H1 (cell line): ENCODE results near the gene SLC6A17. TPM values are rescaled to one million over a fixed set of nuclear protein-coding genes. Genes with fewer than 3 reads are reported as not detected.

ENCODE experiments used
- polyA plus RNA-seq, 7 experiments: library from polyadenylated mRNA; depleted of rRNA in 3 of 7; stranded (reverse) in 5 of 7; unstranded in 2 of 7; fragments of >200 nt in 5 of 7; fragments of 200-250 nt in 2 of 7; gene quantifications; 1 replicate in 5 of 7; 2 replicates in 1 of 7; 4 replicates in 1 of 7; pipeline versions ENCODE4 v1.2.1 to v1.2.3, GENCODE V29; 2011 to 2013; ENCODE audit warnings: missing spikeins in 2 of 7, mixed read lengths in 2 of 7
- total RNA-seq: library from RNA; stranded (reverse); fragmentation: NEBNext Ultra II Directional; extraction: Animal tissue kit (Norgen Biotek cat#: 25700); gene quantifications from 2 replicates; pipeline ENCODE4 v1.2.1, GENCODE V29; 2021
- TF ChIP-seq, protein P1 (sequence below): fragments of 300-600 bp; sonication (generic); IDR thresholded peaks from 2 replicates; pipeline ENCODE4 v1.7.1; 2012; ENCODE audit warnings: low read length, moderate library complexity, mild to moderate bottlenecking, inconsistent platforms; ENCODE audit not compliant: insufficient replicate concordance

SLC6A17 gene
- total and polyA plus RNA-seq, 2 of the 8 experiments (the other 6 are each of a cell fraction or from before 2014, with no cell fraction given): 0.15 to 0.28 TPM

DNA sequence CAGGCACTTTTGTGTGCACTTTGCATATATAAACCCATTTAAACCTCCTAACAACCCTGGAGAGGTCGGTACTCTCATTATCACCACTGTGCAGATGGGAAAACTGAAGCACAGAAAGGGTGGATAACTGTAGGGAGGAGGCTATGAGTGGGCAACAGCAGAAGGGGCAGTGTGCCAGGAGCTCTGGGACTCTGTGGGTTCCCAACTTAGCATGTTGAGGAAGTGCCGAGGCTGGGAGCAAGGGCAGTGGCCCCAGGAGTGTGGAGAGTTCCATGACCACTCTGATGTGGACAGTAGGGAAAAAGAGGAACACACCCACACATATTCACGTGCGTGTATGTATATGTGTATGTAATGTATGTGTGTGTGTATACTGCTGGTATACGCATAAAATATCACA is 34.2 kb downstream of the SLC6A17 start (continued):
- TF ChIP-seq, protein P1, sequence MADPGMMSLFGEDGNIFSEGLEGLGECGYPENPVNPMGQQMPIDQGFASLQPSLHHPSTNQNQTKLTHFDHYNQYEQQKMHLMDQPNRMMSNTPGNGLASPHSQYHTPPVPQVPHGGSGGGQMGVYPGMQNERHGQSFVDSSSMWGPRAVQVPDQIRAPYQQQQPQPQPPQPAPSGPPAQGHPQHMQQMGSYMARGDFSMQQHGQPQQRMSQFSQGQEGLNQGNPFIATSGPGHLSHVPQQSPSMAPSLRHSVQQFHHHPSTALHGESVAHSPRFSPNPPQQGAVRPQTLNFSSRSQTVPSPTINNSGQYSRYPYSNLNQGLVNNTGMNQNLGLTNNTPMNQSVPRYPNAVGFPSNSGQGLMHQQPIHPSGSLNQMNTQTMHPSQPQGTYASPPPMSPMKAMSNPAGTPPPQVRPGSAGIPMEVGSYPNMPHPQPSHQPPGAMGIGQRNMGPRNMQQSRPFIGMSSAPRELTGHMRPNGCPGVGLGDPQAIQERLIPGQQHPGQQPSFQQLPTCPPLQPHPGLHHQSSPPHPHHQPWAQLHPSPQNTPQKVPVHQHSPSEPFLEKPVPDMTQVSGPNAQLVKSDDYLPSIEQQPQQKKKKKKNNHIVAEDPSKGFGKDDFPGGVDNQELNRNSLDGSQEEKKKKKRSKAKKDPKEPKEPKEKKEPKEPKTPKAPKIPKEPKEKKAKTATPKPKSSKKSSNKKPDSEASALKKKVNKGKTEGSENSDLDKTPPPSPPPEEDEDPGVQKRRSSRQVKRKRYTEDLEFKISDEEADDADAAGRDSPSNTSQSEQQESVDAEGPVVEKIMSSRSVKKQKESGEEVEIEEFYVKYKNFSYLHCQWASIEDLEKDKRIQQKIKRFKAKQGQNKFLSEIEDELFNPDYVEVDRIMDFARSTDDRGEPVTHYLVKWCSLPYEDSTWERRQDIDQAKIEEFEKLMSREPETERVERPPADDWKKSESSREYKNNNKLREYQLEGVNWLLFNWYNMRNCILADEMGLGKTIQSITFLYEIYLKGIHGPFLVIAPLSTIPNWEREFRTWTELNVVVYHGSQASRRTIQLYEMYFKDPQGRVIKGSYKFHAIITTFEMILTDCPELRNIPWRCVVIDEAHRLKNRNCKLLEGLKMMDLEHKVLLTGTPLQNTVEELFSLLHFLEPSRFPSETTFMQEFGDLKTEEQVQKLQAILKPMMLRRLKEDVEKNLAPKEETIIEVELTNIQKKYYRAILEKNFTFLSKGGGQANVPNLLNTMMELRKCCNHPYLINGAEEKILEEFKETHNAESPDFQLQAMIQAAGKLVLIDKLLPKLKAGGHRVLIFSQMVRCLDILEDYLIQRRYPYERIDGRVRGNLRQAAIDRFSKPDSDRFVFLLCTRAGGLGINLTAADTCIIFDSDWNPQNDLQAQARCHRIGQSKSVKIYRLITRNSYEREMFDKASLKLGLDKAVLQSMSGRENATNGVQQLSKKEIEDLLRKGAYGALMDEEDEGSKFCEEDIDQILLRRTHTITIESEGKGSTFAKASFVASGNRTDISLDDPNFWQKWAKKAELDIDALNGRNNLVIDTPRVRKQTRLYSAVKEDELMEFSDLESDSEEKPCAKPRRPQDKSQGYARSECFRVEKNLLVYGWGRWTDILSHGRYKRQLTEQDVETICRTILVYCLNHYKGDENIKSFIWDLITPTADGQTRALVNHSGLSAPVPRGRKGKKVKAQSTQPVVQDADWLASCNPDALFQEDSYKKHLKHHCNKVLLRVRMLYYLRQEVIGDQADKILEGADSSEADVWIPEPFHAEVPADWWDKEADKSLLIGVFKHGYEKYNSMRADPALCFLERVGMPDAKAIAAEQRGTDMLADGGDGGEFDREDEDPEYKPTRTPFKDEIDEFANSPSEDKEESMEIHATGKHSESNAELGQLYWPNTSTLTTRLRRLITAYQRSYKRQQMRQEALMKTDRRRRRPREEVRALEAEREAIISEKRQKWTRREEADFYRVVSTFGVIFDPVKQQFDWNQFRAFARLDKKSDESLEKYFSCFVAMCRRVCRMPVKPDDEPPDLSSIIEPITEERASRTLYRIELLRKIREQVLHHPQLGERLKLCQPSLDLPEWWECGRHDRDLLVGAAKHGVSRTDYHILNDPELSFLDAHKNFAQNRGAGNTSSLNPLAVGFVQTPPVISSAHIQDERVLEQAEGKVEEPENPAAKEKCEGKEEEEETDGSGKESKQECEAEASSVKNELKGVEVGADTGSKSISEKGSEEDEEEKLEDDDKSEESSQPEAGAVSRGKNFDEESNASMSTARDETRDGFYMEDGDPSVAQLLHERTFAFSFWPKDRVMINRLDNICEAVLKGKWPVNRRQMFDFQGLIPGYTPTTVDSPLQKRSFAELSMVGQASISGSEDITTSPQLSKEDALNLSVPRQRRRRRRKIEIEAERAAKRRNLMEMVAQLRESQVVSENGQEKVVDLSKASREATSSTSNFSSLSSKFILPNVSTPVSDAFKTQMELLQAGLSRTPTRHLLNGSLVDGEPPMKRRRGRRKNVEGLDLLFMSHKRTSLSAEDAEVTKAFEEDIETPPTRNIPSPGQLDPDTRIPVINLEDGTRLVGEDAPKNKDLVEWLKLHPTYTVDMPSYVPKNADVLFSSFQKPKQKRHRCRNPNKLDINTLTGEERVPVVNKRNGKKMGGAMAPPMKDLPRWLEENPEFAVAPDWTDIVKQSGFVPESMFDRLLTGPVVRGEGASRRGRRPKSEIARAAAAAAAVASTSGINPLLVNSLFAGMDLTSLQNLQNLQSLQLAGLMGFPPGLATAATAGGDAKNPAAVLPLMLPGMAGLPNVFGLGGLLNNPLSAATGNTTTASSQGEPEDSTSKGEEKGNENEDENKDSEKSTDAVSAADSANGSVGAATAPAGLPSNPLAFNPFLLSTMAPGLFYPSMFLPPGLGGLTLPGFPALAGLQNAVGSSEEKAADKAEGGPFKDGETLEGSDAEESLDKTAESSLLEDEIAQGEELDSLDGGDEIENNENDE: no peak
